ENCODE results near the gene MMP15. TPM values are rescaled to one million over a fixed set of nuclear protein-coding genes. Genes with fewer than 3 reads are reported as not detected.

The MMP15 gene
- total and polyA plus RNA-seq, 2 of the 4 experiments (the other 2 are of a cell fraction) = 0.18 to 0.56 TPM

- Histone ChIP-seq H3K9me3 (ENCODE audit: control insufficient read depth, insufficient read depth, low read length) (no peaks in the 10 kb centered on the region), H3K27me3 (ENCODE audit: control insufficient read depth, insufficient read depth, low read length) (peaks cover 12% of the 10 kb centered on the region), H2BK15ac (ENCODE audit: low read depth, low read length) (no peak overlapping the region), H3K36me3 (ENCODE audit: control insufficient read depth, insufficient read depth, low read length) (no peaks in the 10 kb centered on the region), H2AK5ac (ENCODE audit: low read depth, low read length) (no peak overlapping the region), H4K91ac (ENCODE audit: insufficient read depth, low read depth, low read length) (no peak overlapping the region), H2BK5ac (ENCODE audit: low read depth, low read length, poor library complexity, severe bottlenecking) (no peak overlapping the region), H3K4me2 (ENCODE audit: low read depth, low read length) (no peak overlapping the region), H2BK20ac (ENCODE audit: low read depth, low read length) (no peak overlapping the region), H4K20me1 (ENCODE audit: insufficient read depth, low read length) (no peaks in the 10 kb centered on the region), H4K5ac (ENCODE audit: low read depth, low read length) (no peak overlapping the region), H3K23ac (ENCODE audit: low read depth, low read length) (no peak overlapping the region), H4K8ac (ENCODE audit: low read depth in 2 of 2, low read length in 2 of 2) (no peak overlapping the region), H3K4ac (ENCODE audit: low read depth, low read length) (no peak overlapping the region), H3K56ac (ENCODE audit: extremely low read depth, insufficient read depth, low read length) (no peak overlapping the region), H3K79me1 (ENCODE audit: low read depth in 1 of 2, low read length in 2 of 2) (no peaks in the 10 kb centered on the region), H3K18ac (ENCODE audit: low read depth, low read length) (no peak overlapping the region), H3K27ac (ENCODE audit: insufficient read depth, low read length) (no peak overlapping the region), H3K9me1 (ENCODE audit: insufficient read depth, low read length) (no peaks in the 10 kb centered on the region), H2AK9ac (replicated peaks; ENCODE audit: low read depth, low read length, poor library complexity) (no peak overlapping the region), H3K9ac (ENCODE audit: low read depth, low read length) (no peak overlapping the region), H2AFZ (replicated peaks; ENCODE audit: low read length, poor library complexity) (no peak overlapping the region), H2BK120ac (ENCODE audit: low read depth, low read length) (no peak overlapping the region), H3K4me1 (ENCODE audit: control insufficient read depth, insufficient read depth, low read length) (no peaks in the 10 kb centered on the region), H3K4me3 (ENCODE audit: insufficient read depth, low read depth, low read length) (no peak overlapping the region), H3K14ac (replicated peaks; ENCODE audit: low read depth, low read length) (no peak overlapping the region)
- TF ChIP-seq RFX5 (IDR thresholded peaks at IDR 0.05; ENCODE audit: low read depth, low read length) (no peak), FOS (IDR thresholded peaks at IDR 0.05; ENCODE audit: low read depth, low read length) (no peak), RAD21 (IDR thresholded peaks at IDR 0.05; ENCODE audit: low read length) (no peak), ELK1 (IDR thresholded peaks at IDR 0.05; ENCODE audit: borderline replicate concordance, low read depth, low read length) (no peak), MXI1 (IDR thresholded peaks at IDR 0.05; ENCODE audit: borderline replicate concordance, low read depth, low read length) (no peak), MAFK (IDR thresholded peaks at IDR 0.05; ENCODE audit: low read depth, low read length) (no peak), MAZ (IDR thresholded peaks at IDR 0.05; ENCODE audit: borderline replicate concordance, low read depth, low read length) (no peak), RCOR1 (IDR thresholded peaks at IDR 0.05; ENCODE audit: insufficient replicate concordance, low read length) (no peak), CEBPB (IDR thresholded peaks at IDR 0.05; ENCODE audit: low read depth, low read length) (no peak)
- TF ChIP-seq, protein P1, sequence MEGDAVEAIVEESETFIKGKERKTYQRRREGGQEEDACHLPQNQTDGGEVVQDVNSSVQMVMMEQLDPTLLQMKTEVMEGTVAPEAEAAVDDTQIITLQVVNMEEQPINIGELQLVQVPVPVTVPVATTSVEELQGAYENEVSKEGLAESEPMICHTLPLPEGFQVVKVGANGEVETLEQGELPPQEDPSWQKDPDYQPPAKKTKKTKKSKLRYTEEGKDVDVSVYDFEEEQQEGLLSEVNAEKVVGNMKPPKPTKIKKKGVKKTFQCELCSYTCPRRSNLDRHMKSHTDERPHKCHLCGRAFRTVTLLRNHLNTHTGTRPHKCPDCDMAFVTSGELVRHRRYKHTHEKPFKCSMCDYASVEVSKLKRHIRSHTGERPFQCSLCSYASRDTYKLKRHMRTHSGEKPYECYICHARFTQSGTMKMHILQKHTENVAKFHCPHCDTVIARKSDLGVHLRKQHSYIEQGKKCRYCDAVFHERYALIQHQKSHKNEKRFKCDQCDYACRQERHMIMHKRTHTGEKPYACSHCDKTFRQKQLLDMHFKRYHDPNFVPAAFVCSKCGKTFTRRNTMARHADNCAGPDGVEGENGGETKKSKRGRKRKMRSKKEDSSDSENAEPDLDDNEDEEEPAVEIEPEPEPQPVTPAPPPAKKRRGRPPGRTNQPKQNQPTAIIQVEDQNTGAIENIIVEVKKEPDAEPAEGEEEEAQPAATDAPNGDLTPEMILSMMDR (conservative IDR thresholded peaks at IDR 0.05; ENCODE audit: low read depth, low read length) = no peak
- ATAC-seq (ENCODE audit: low read depth) (no peak), DNase-seq (no peak)
- WGBS, 2 experiments (ENCODE audit: extremely low coverage in 2 of 2, insufficient read length in 1 of 2) = 68% methylated on average over 3 of the region's 15 CpGs; no CpG with 5 or more reads in 1 of the 2 experiments
- intact Hi-C loops (cut with micrococcal nuclease) (no loop called here), in situ Hi-C loops (cut with MboI; ENCODE audit: low sequenced_read_pairs) (no loop called here), dilution Hi-C loops (cut with HindIII; ENCODE audit: low sequenced_read_pairs, unreplicated experiment) (no loop called here)
- CTCF ChIA-PET = interaction anchor here (0.5 kb wide), 1 partner anchor 12 kb away, joined by 8 read pairs; no protein-coding TSS in a partner anchor
- POLR2A ChIA-PET (ENCODE audit: unreplicated experiment) = no interaction called here
- BruUV-seq (replicated peaks) = no TSS peak
Measured at GRCh38 chr16:58094791-58095574, 69.4 kb downstream of the MMP15 start.

Data from IMR-90 (cell line).